ENCODE measurements around the gene DAGLA.

DNA sequence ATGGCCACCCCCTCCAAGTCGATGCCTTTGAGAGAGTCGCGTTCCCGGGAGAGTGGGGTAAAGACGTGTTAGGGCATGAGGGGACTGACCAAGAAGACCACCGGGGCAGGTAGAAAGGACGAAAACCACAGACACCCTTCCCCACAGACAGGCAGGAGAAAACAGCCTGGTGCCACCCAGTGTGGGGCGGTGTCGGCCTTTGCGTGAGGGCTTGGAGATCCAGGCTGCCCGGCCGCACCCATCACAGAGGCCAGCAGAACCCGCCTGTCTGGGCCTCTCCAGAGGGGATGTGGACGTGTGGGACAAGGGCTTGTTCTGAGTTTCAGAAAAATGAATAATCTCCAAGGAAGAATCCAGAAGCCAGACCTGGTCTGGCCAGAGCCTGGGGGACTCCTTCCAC lies 30.8 kb downstream of the DAGLA start:
- TF ChIP-seq, protein P1, sequence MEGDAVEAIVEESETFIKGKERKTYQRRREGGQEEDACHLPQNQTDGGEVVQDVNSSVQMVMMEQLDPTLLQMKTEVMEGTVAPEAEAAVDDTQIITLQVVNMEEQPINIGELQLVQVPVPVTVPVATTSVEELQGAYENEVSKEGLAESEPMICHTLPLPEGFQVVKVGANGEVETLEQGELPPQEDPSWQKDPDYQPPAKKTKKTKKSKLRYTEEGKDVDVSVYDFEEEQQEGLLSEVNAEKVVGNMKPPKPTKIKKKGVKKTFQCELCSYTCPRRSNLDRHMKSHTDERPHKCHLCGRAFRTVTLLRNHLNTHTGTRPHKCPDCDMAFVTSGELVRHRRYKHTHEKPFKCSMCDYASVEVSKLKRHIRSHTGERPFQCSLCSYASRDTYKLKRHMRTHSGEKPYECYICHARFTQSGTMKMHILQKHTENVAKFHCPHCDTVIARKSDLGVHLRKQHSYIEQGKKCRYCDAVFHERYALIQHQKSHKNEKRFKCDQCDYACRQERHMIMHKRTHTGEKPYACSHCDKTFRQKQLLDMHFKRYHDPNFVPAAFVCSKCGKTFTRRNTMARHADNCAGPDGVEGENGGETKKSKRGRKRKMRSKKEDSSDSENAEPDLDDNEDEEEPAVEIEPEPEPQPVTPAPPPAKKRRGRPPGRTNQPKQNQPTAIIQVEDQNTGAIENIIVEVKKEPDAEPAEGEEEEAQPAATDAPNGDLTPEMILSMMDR (IDR thresholded peaks at IDR 0.05): no peak
- TF ChIP-seq POLR2A (IDR thresholded peaks at IDR 0.05): no peak
